Stimulated activated naive CD8-positive, alpha-beta T cell treated with anti-CD3 and anti-CD28 coated beads, Interleukin-15, Interleukin-2, amounts not matched to agents 100 ng/mL and 50 ng/mL, for 24 hours (primary cell): Measurements from ENCODE around the gene ANXA5.
"Not testable (repeated sequence)": the region's sequence is repeated elsewhere in the genome, so short reads cannot be mapped to it uniquely, and the experiment has no call there.

Experiments used
- H3K27ac Mint-ChIP-seq: one replicate; pipeline ENCODE4 v1.8.0; 2021; ENCODE audit warnings: mild to moderate bottlenecking, mixed read lengths
- H3K27me3 Mint-ChIP-seq: one replicate; pipeline ENCODE4 v1.8.0; 2021; ENCODE audit warnings: mixed read lengths
- H3K36me3 Mint-ChIP-seq: one replicate; pipeline ENCODE4 v1.8.0; 2021; ENCODE audit warnings: low read depth, mixed read lengths
- H3K4me1 Mint-ChIP-seq: one replicate; pipeline ENCODE4 v1.8.0; 2021; ENCODE audit warnings: low read depth, mixed read lengths
- H3K4me3 Mint-ChIP-seq: one replicate; pipeline ENCODE4 v1.8.0; 2021; ENCODE audit warnings: mild to moderate bottlenecking, mixed read lengths
- H3K9me3 Mint-ChIP-seq: one replicate; pipeline ENCODE4 v1.8.0; 2021; ENCODE audit warnings: mixed read lengths

Gene ANXA5

GRCh38 chr4:121696581-121697461, at the start of gene ANXA5:
Gene ANXA5 (minus strand): TSS chr4:121696980. CDS start chr4:121696589, 391 bp downstream.
- Mint-ChIP-seq H3K36me3 (peaks cover 13% of the 10 kb centered on the region), H3K4me3 (peak within 1 kb of the TSS; percentile 95), H3K9me3 (no peaks in the 10 kb centered on the region), H3K27ac (peak within 1 kb of the TSS; percentile 95), H3K27me3 (peaks cover 46% of the 10 kb centered on the region), H3K4me1 (peaks cover 28% of the 10 kb centered on the region)

- no peaks in the 10 kb centered on the region for H3K36me3 Mint-ChIP-seq
- no peaks in the 10 kb centered on the region for H3K9me3 Mint-ChIP-seq
- no peak overlapping the region for H3K27ac Mint-ChIP-seq
- no peak overlapping the region for H3K4me3 Mint-ChIP-seq
- H3K27me3 Mint-ChIP-seq: peaks cover 10% of the 10 kb centered on the region
- no peaks in the 10 kb centered on the region for H3K4me1 Mint-ChIP-seq
Measured at GRCh38 chr4:121742794-121743193, 46.0 kb upstream of the ANXA5 start.

GRCh38 chr4:121741751-121742150, 45.0 kb upstream of the ANXA5 start:
- no peaks in the 10 kb centered on the region for H3K4me1 Mint-ChIP-seq
- no peak overlapping the region for H3K4me3 Mint-ChIP-seq
- peaks cover 6% of the 10 kb centered on the region for H3K27me3 Mint-ChIP-seq
- H3K36me3 Mint-ChIP-seq: no peaks in the 10 kb centered on the region
- H3K9me3 Mint-ChIP-seq: no peaks in the 10 kb centered on the region
- H3K27ac Mint-ChIP-seq: no peak overlapping the region

GRCh38 chr4:121740796-121741409, 44.1 kb upstream of the ANXA5 start:
- H3K27me3 Mint-ChIP-seq: peaks cover 13% of the 10 kb centered on the region
- no peak overlapping the region for H3K4me3 Mint-ChIP-seq
- H3K36me3 Mint-ChIP-seq: no peaks in the 10 kb centered on the region
- H3K27ac Mint-ChIP-seq: no peak overlapping the region
- no peaks in the 10 kb centered on the region for H3K9me3 Mint-ChIP-seq
- H3K4me1 Mint-ChIP-seq: no peaks in the 10 kb centered on the region

- no peak overlapping the region for H3K4me3 Mint-ChIP-seq
- H3K27ac Mint-ChIP-seq: no peak overlapping the region
- no peaks in the 10 kb centered on the region for H3K4me1 Mint-ChIP-seq
- no peaks in the 10 kb centered on the region for H3K36me3 Mint-ChIP-seq
- H3K9me3 Mint-ChIP-seq: no peaks in the 10 kb centered on the region
- H3K27me3 Mint-ChIP-seq: peaks cover 19% of the 10 kb centered on the region
Measured at GRCh38 chr4:121739575-121739974, 42.8 kb upstream of the ANXA5 start.

GRCh38 chr4:121738780-121739535, 42.2 kb upstream of the ANXA5 start:
- no peaks in the 10 kb centered on the region for H3K4me1 Mint-ChIP-seq
- no peak overlapping the region for H3K27ac Mint-ChIP-seq
- no peaks in the 10 kb centered on the region for H3K9me3 Mint-ChIP-seq
- H3K4me3 Mint-ChIP-seq: no peak overlapping the region
- peaks cover 19% of the 10 kb centered on the region for H3K27me3 Mint-ChIP-seq
- H3K36me3 Mint-ChIP-seq: no peaks in the 10 kb centered on the region

GRCh38 chr4:121737846-121738554, 41.2 kb upstream of the ANXA5 start:
- Mint-ChIP-seq H3K27ac (no peak overlapping the region), H3K9me3 (no peaks in the 10 kb centered on the region), H3K4me3 (no peak overlapping the region), H3K4me1 (no peaks in the 10 kb centered on the region), H3K36me3 (no peaks in the 10 kb centered on the region), H3K27me3 (peaks cover 19% of the 10 kb centered on the region)

- H3K9me3 Mint-ChIP-seq: no peaks in the 10 kb centered on the region
- H3K4me3 Mint-ChIP-seq: no peak overlapping the region
- peaks cover 19% of the 10 kb centered on the region for H3K27me3 Mint-ChIP-seq
Measured at GRCh38 chr4:121736735-121737351, 40.1 kb upstream of the ANXA5 start.

GRCh38 chr4:121734571-121734970, 37.8 kb upstream of the ANXA5 start:
- Mint-ChIP-seq H3K27ac (no peak overlapping the region), H3K9me3 (no peaks in the 10 kb centered on the region), H3K4me1 (no peaks in the 10 kb centered on the region), H3K4me3 (no peak overlapping the region), H3K36me3 (no peaks in the 10 kb centered on the region), H3K27me3 (peaks cover 13% of the 10 kb centered on the region)

More at GRCh38 chr4:121736735-121737351, 40.1 kb upstream of the ANXA5 start:
- Mint-ChIP-seq H3K4me1 (no peaks in the 10 kb centered on the region), H3K36me3 (no peaks in the 10 kb centered on the region), H3K27ac (no peak overlapping the region)

GRCh38 chr4:121733942-121734341, 37.2 kb upstream of the ANXA5 start:
- no peaks in the 10 kb centered on the region for H3K9me3 Mint-ChIP-seq
- H3K27me3 Mint-ChIP-seq: peaks cover 14% of the 10 kb centered on the region
- no peak overlapping the region for H3K27ac Mint-ChIP-seq
- H3K4me1 Mint-ChIP-seq: no peaks in the 10 kb centered on the region
- no peak overlapping the region for H3K4me3 Mint-ChIP-seq
- H3K36me3 Mint-ChIP-seq: no peaks in the 10 kb centered on the region

- not testable (repeated sequence) for H3K27ac Mint-ChIP-seq, H3K4me3 Mint-ChIP-seq, H3K4me1 Mint-ChIP-seq, H3K9me3 Mint-ChIP-seq, H3K36me3 Mint-ChIP-seq
- H3K27me3 Mint-ChIP-seq: peaks cover 13% of the 10 kb centered on the region
Measured at GRCh38 chr4:121729753-121730152, 33.0 kb upstream of the ANXA5 start.

GRCh38 chr4:121728798-121729226, 32.0 kb upstream of the ANXA5 start:
- H3K4me3 Mint-ChIP-seq: no peak overlapping the region
- no peaks in the 10 kb centered on the region for H3K36me3 Mint-ChIP-seq

GRCh38 chr4:121728066-121728465, 31.3 kb upstream of the ANXA5 start:
- Mint-ChIP-seq H3K27ac (no peak overlapping the region), H3K4me1 (peaks cover 4% of the 10 kb centered on the region), H3K27me3 (peaks cover 16% of the 10 kb centered on the region), H3K4me3 (no peak overlapping the region), H3K36me3 (no peaks in the 10 kb centered on the region), H3K9me3 (no peaks in the 10 kb centered on the region)

More at GRCh38 chr4:121728798-121729226, 32.0 kb upstream of the ANXA5 start:
- Mint-ChIP-seq H3K4me1 (peaks cover 4% of the 10 kb centered on the region), H3K27me3 (peaks cover 16% of the 10 kb centered on the region), H3K27ac (no peak overlapping the region), H3K9me3 (no peaks in the 10 kb centered on the region)

- Mint-ChIP-seq H3K4me3 (no peak overlapping the region), H3K4me1 (peaks cover 4% of the 10 kb centered on the region), H3K27me3 (peaks cover 16% of the 10 kb centered on the region), H3K27ac (no peak overlapping the region), H3K9me3 (no peaks in the 10 kb centered on the region), H3K36me3 (no peaks in the 10 kb centered on the region)
Measured at GRCh38 chr4:121726642-121727268, 30.0 kb upstream of the ANXA5 start.
